Parietal lobe (tissue), 2 donors: Measurements from ENCODE around the gene ANKRD28. TPM values are rescaled to one million over a fixed set of nuclear protein-coding genes. Genes with fewer than 3 reads are reported as not detected.

ENCODE experiments used
- small RNA-seq: library from RNA; depleted of rRNA; stranded (forward); fragments of <200 nt; gene quantifications from one replicate; pipeline ENCODE3, GENCODE V24; 2014; ENCODE audit warnings: low replicate concordance
- total RNA-seq: library from RNA; depleted of rRNA; stranded (reverse); fragments of >200 nt; gene quantifications from one replicate; pipeline ENCODE4 v1.2.3, GENCODE V29; 2014

ANKRD28 gene
- total RNA-seq, result 152 TPM

GRCh38 chr3:15797642-15798303, at the start of gene ANKRD28:
TSS of gene ANKRD28 (minus strand) at chr3:15797979. CDS start at chr3:15796521, 1,458 bp downstream.

Small RNAs within 50 kb of the gene (small RNA-seq; reads per million reads assigned to genes)
- gene MIR3134 (not detected), gene RN7SL4P (not detected)

Other genes with a start within 250 kb of the ANKRD28 start
- 63.9 TPM for gene HACL1, start 196.4 kb downstream of the ANKRD28 start, total RNA-seq
- gene BTD, start 196.2 kb downstream of the ANKRD28 start, total RNA-seq, result 29.4 TPM